ENCODE data around the gene HS3ST6. TPM values are rescaled to one million over a fixed set of nuclear protein-coding genes. Genes with fewer than 3 reads are reported as not detected.

The HS3ST6 gene
- total RNA-seq, 1 donor, result not detected

- Histone ChIP-seq H3K9me3 (ENCODE audit: low read depth, low read length) (no peaks in the 10 kb centered on the region), H3K4me3 (ENCODE audit: low read length) (no peak overlapping the region), H3K4me1 (ENCODE audit: insufficient read depth, low read length) (no peaks in the 10 kb centered on the region), H3K27me3 (ENCODE audit: insufficient read depth, low read length) (peaks cover 15% of the 10 kb centered on the region)
These were observed 47.7 kb downstream of the HS3ST6 start for GRCh38 chr16:1870365-1871082.

DNA sequence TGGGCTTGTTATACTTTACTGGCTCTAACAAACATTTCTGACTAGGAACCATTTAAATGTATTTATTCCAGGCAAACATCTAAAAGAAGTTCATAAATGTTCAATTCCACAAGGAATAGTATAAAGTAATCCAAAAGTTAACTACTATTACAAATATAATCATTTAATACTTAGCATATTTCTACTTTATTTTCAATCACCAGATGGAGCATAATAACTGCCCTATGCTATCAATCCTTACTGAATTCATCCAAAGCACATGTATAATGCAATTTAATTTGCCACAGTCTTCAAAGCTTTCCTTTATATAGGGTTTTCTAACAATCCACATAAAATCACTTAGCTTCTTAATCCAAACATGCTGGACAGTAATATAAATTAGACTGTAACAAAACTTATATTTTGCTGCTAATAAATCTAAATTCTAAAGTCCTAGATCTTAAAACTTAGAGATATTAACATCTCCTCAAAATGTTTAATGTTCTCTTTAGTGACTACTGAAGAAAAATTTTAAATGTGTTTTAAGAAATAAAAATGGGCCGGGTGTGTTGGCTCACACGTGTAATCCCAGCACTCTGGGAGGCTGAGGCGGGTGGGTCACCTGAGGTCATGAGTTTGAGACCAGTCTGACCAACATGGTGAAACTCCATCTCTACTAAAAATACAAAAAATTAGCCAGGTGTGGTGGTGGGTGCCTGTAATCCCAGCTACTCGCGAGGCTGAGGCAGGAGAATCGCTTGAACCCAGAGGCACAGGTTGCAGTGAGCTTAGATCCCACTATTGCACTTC, 52.1 kb downstream of the HS3ST6 start:
- H3K4me1 ChIP-seq (ENCODE audit: insufficient read depth, low read length), result no peaks in the 10 kb centered on the region
- no peak overlapping the region for H3K4me3 ChIP-seq (ENCODE audit: low read length)
- no peaks in the 10 kb centered on the region for H3K9me3 ChIP-seq (ENCODE audit: low read depth, low read length)
- peaks cover 7% of the 10 kb centered on the region for H3K27me3 ChIP-seq (ENCODE audit: insufficient read depth, low read length)

DNA sequence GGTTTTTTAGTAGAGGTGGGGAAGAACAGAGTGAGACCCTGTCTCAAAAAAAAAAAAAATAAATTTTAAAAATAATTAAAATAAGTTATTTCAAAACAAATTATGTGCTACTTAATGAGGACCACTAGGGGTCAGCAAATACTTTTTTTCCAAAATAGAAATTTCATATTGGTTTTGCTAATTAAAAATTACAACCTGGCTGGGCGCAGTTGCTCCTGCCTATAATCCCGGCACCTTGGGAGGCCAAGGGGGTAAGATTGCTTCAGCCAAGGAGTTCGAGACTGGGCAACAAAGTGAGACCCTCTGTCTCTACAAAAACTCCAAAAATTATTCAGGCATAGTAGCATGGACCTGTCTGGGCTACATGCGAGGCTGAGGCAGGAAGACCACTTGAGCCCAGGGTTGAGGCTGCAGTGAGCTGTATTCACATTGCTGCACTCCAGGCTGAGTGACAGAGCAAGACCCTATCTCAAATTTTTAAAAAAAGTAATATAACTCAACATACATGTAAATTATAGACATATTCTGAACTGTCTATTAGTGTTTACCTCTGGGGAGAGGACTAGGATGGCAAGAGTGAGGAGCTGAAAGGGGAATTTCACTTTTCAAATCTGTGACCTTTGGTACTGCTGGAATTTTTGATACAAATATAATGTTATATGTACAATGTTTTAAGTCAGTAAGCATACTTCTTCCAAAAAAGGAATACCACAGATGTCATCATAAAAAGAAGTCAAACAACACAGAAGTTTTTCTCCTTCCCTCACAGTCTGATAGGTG, 54.3 kb downstream of the HS3ST6 start:
- Histone ChIP-seq H3K9me3 (ENCODE audit: low read depth, low read length) (no peaks in the 10 kb centered on the region), H3K27me3 (ENCODE audit: insufficient read depth, low read length) (peaks cover 18% of the 10 kb centered on the region)

DNA sequence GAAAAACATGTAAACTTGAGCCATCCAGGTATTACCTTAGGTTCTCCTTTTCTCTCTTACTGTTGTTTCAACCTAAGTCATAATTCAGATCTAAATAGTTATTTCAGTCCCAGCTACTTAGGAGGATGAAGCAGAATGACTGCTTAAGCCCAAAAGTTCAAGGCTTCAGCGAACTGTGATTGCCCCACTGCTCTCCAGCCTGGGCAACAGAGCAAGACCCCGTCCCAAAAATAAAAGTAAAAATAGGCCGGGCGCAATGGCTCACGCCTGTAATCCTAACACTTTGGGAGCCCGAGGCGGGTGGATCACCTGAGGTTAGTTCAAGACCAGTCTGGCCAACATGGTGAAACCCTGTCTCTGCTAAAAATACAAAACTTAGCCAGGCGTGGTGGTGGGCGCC, 55.8 kb downstream of the HS3ST6 start:
- Histone ChIP-seq H3K27me3 (ENCODE audit: insufficient read depth, low read length) (peaks cover 27% of the 10 kb centered on the region), H3K4me1 (ENCODE audit: insufficient read depth, low read length) (no peaks in the 10 kb centered on the region), H3K9me3 (ENCODE audit: low read depth, low read length) (no peaks in the 10 kb centered on the region), H3K4me3 (ENCODE audit: low read length) (no peak overlapping the region)

More for the DNA sequence above, 54.3 kb downstream of the HS3ST6 start:
- Histone ChIP-seq H3K4me1 (ENCODE audit: insufficient read depth, low read length) (no peaks in the 10 kb centered on the region), H3K4me3 (ENCODE audit: low read length) (no peak overlapping the region)

DNA sequence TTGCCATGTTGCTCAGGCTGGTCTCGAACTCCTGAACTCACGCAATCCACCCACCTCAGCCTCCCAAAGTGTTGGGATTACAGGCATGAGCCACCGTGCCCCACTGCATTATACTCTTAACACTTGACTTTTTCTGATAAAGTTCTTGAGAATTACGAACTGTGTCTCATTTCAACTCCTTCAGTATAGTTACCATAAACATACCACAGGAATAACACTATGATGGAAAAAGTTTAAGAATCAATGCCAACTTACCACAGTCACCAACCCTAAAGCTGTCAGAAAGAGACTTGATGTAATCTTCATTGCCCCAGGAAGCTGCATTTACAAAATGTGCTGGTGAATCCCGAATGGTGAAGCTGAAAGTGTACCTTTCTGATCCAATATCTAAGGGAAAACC, 56.5 kb downstream of the HS3ST6 start:
- Histone ChIP-seq H3K27me3 (ENCODE audit: insufficient read depth, low read length) (peaks cover 27% of the 10 kb centered on the region), H3K9me3 (ENCODE audit: low read depth, low read length) (no peaks in the 10 kb centered on the region), H3K4me3 (ENCODE audit: low read length) (no peak overlapping the region), H3K4me1 (ENCODE audit: insufficient read depth, low read length) (no peaks in the 10 kb centered on the region)

Other genes starting within 250 kb of the HS3ST6 start
- 2.5 TPM for gene JPT2, start 240.1 kb downstream of the HS3ST6 start, total RNA-seq
- gene MAPK8IP3, start 212.2 kb downstream of the HS3ST6 start, total RNA-seq, result 135 TPM
- 17.6 TPM for gene NME3, start 146.9 kb downstream of the HS3ST6 start, total RNA-seq
- 13.3 TPM for gene EME2, start 145.6 kb downstream of the HS3ST6 start, total RNA-seq
- 17.1 TPM for gene MRPS34, start 145.3 kb downstream of the HS3ST6 start, total RNA-seq
- 40.0 TPM for gene SPSB3, start 135.8 kb downstream of the HS3ST6 start, total RNA-seq
- 26.2 TPM for gene NUBP2, start 135.5 kb downstream of the HS3ST6 start, total RNA-seq
- gene IGFALS, start 124.7 kb downstream of the HS3ST6 start, total RNA-seq, result 0.63 TPM
- 14.3 TPM for gene HAGH, start 91.6 kb downstream of the HS3ST6 start, total RNA-seq
- gene FAHD1, start 91.2 kb downstream of the HS3ST6 start, total RNA-seq, result 7.0 TPM
- gene MEIOB, start 46.3 kb downstream of the HS3ST6 start, total RNA-seq, result not detected
- 5.8 TPM for gene MSRB1, start 24.8 kb upstream of the HS3ST6 start, total RNA-seq
- gene RPL3L, start 36.3 kb upstream of the HS3ST6 start, total RNA-seq, result not detected
- 57.1 TPM for gene NDUFB10, start 41.1 kb upstream of the HS3ST6 start, total RNA-seq
- 2,256 TPM for gene RPS2, start 46.4 kb upstream of the HS3ST6 start, total RNA-seq
- not detected for gene RNF151, start 48.4 kb upstream of the HS3ST6 start, total RNA-seq
- gene TBL3, start 53.6 kb upstream of the HS3ST6 start, total RNA-seq, result 6.4 TPM
- not detected for gene NOXO1, start 63.1 kb upstream of the HS3ST6 start, total RNA-seq
- gene GFER, start 65.8 kb upstream of the HS3ST6 start, total RNA-seq, result 9.0 TPM
- gene SYNGR3, start 71.6 kb upstream of the HS3ST6 start, total RNA-seq, result 2.9 TPM
- gene ZNF598, start 91.4 kb upstream of the HS3ST6 start, total RNA-seq, result 18.6 TPM
- gene NPW, start 101.4 kb upstream of the HS3ST6 start, total RNA-seq, result not detected
- gene NHERF2, start 108.5 kb upstream of the HS3ST6 start, total RNA-seq, result 0.84 TPM
- gene NTHL1, start 129.4 kb upstream of the HS3ST6 start, total RNA-seq, result 3.1 TPM
- 28.3 TPM for gene TSC2, start 129.6 kb upstream of the HS3ST6 start, total RNA-seq
- 49.6 TPM for gene PKD1, start 217.5 kb upstream of the HS3ST6 start, total RNA-seq
- not detected for gene RAB26, start 230.2 kb upstream of the HS3ST6 start, total RNA-seq
- gene TRAF7, start 237.4 kb upstream of the HS3ST6 start, total RNA-seq, result 17.9 TPM